K562 (cell line): ENCODE measurements around the gene PDCD1LG2. TPM values are rescaled to one million over a fixed set of nuclear protein-coding genes. Genes with fewer than 3 reads are reported as not detected.

ENCODE experiments used
- CLOCK ChIP-seq: fragments of 250-450 bp; sonication (Bioruptor Pico); IDR thresholded peaks from 2 replicates; pipeline ENCODE4 v1.4.0; 2020; ENCODE audit warnings: mild to moderate bottlenecking, moderate library complexity, borderline replicate concordance
- EP400 ChIP-seq: fragments of 450-650 bp; IDR thresholded peaks from 2 replicates; pipeline ENCODE4 v1.6.1; 2017; ENCODE audit warnings: antibody characterized with exemption, mild to moderate bottlenecking, moderate library complexity
- ETV6 ChIP-seq, 3 experiments: fragments of 150-350 bp in 1 of 3; sonication (generic) in 1 of 3; formaldehyde crosslinking in 1 of 3; IDR thresholded peaks; 2 replicates each; pipeline versions ENCODE4 v1.6.1 to v1.8.0; 2014 to 2022; ENCODE audit warnings: borderline replicate concordance in 2 of 3, low read depth in 2 of 3, antibody characterized with exemption in 1 of 3, low read length in 1 of 3, mild to moderate bottlenecking in 1 of 3, missing genetic modification reagents in 1 of 3
- PML ChIP-seq: IDR thresholded peaks from 2 replicates; pipeline ENCODE4 v1.6.1; 2012; ENCODE audit warnings: low read length, inconsistent platforms
- polyA plus RNA-seq, 8 experiments: library from polyadenylated mRNA; depleted of rRNA in 4 of 8; stranded (reverse) in 5 of 8; unstranded in 3 of 8; fragments of >200 nt; fragmentation: Nextera tagmentation in 2 of 8; fragmentation: Illumina TruSeq in 1 of 8; extraction: Ambion mirVana in 2 of 8; extraction: Trizol in 1 of 8; gene quantifications; 2 replicates each; pipeline versions ENCODE4 v1.2.1 to v1.2.3, GENCODE V29; 2011 to 2014; ENCODE audit warnings: inconsistent platforms in 1 of 8, missing spikeins in 1 of 8
- total RNA-seq, 7 experiments: library from RNA; depleted of rRNA in 6 of 7; stranded (reverse); fragments of >200 nt in 6 of 7; fragmentation: Illumina TruSeq in 2 of 7; extraction: Trizol in 2 of 7; gene quantifications; 2 replicates each; pipeline versions ENCODE4 v1.2.1 to v1.2.3, GENCODE V29; 2011 to 2021; ENCODE audit warnings: low replicate concordance in 1 of 7
- TF ChIP-seq, protein P1 (sequence below): fragments of 450-650 bp; IDR thresholded peaks from 2 replicates; pipeline ENCODE4 v1.6.1; 2016
- TF ChIP-seq, protein P2 (sequence below), 3 experiments: IDR thresholded peaks in 2 of 3; conservative IDR thresholded peaks in 1 of 3; 2 replicates each; pipeline ENCODE4 v1.5.1; 2011 to 2012; ENCODE audit warnings: low read length in 3 of 3, mild to moderate bottlenecking in 3 of 3, control low read depth in 2 of 3, improper control_type of control experiment in 1 of 3, inconsistent platforms in 1 of 3, low read depth in 1 of 3, mixed read lengths in 1 of 3, moderate library complexity in 1 of 3; ENCODE audit not compliant: insufficient read depth in 2 of 3

The PDCD1LG2 gene
- total and polyA plus RNA-seq, 9 of the 15 experiments (the other 6 are each of a cell fraction or from before 2014, with no cell fraction given) = not detected

DNA sequence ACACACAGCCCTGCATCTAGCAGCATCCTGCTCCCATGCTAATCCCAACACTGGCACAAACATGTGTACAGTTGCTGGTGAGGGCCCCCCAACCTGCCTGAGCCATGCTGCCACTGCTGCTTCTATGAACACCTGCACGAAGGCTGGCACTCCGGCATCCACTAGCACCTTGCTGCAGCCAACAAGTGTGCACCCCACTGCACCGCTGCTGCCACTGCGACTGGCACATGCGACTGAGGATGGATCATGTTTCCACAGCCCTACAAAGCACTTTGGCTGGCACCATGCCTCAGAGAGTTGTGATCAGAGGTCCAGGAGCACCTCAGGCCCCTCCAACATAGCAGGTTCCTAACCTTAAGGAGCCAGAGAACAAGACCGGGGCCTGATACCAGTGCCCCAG, 7.8 kb upstream of the PDCD1LG2 start (continued):
- TF ChIP-seq, protein P1, sequence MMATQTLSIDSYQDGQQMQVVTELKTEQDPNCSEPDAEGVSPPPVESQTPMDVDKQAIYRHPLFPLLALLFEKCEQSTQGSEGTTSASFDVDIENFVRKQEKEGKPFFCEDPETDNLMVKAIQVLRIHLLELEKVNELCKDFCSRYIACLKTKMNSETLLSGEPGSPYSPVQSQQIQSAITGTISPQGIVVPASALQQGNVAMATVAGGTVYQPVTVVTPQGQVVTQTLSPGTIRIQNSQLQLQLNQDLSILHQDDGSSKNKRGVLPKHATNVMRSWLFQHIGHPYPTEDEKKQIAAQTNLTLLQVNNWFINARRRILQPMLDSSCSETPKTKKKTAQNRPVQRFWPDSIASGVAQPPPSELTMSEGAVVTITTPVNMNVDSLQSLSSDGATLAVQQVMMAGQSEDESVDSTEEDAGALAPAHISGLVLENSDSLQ = no peak
- TF ChIP-seq ETV6 (IDR thresholded peaks at IDR 0.05; ENCODE audit: borderline replicate concordance in 1 of 2, low read depth in 2 of 2, low read length in 1 of 2) (no peak), ETV6 (CRISPR knock-in tag; IDR thresholded peaks at IDR 0.05; ENCODE audit: borderline replicate concordance) (no peak), CLOCK (CRISPR knock-in tag) (no peak), PML (no peak), EP400 (no peak)
- TF ChIP-seq, protein P2, sequence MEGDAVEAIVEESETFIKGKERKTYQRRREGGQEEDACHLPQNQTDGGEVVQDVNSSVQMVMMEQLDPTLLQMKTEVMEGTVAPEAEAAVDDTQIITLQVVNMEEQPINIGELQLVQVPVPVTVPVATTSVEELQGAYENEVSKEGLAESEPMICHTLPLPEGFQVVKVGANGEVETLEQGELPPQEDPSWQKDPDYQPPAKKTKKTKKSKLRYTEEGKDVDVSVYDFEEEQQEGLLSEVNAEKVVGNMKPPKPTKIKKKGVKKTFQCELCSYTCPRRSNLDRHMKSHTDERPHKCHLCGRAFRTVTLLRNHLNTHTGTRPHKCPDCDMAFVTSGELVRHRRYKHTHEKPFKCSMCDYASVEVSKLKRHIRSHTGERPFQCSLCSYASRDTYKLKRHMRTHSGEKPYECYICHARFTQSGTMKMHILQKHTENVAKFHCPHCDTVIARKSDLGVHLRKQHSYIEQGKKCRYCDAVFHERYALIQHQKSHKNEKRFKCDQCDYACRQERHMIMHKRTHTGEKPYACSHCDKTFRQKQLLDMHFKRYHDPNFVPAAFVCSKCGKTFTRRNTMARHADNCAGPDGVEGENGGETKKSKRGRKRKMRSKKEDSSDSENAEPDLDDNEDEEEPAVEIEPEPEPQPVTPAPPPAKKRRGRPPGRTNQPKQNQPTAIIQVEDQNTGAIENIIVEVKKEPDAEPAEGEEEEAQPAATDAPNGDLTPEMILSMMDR (IDR thresholded peaks at IDR 0.05 in 2 of 3, conservative IDR thresholded peaks at IDR 0.05 in 1 of 3; ENCODE audit: insufficient read depth in 2 of 3, low read depth in 1 of 3, low read length in 3 of 3) = no peak
- TF ChIP-seq, all 486 proteins: peak for 0
